Glutamatergic neuron (in vitro differentiated cells): ENCODE results near the gene MCTS1. TPM values are rescaled to one million over a fixed set of nuclear protein-coding genes. Genes with fewer than 3 reads are reported as not detected.

ENCODE experiments used
- DNase-seq: peaks from one replicate; pipeline ENCODE4 v3.0.0; 2022
- H3K27ac Mint-ChIP-seq: one replicate; pipeline ENCODE4 v1.8.0; 2020; ENCODE audit warnings: mild to moderate bottlenecking, mixed read lengths, inconsistent platforms; ENCODE audit not compliant: unreplicated experiment
- H3K27me3 Mint-ChIP-seq: one replicate; pipeline ENCODE4 v1.8.0; 2020; ENCODE audit warnings: mild to moderate bottlenecking, moderate library complexity, mixed read lengths, inconsistent platforms; ENCODE audit not compliant: unreplicated experiment
- H3K36me3 Mint-ChIP-seq: one replicate; pipeline ENCODE4 v1.8.0; 2020; ENCODE audit warnings: mild to moderate bottlenecking, mixed read lengths, inconsistent platforms; ENCODE audit not compliant: unreplicated experiment
- H3K4me1 Mint-ChIP-seq: one replicate; pipeline ENCODE4 v1.8.0; 2020; ENCODE audit warnings: mild to moderate bottlenecking, low read depth, mixed read lengths, inconsistent platforms; ENCODE audit not compliant: unreplicated experiment
- H3K4me3 Mint-ChIP-seq: one replicate; pipeline ENCODE4 v1.8.0; 2020; ENCODE audit warnings: mild to moderate bottlenecking, mixed read lengths, inconsistent platforms; ENCODE audit not compliant: unreplicated experiment
- H3K9me3 Mint-ChIP-seq: one replicate; pipeline ENCODE4 v1.8.0; 2020; ENCODE audit warnings: mild to moderate bottlenecking, moderate library complexity, mixed read lengths, inconsistent platforms; ENCODE audit not compliant: unreplicated experiment
- total RNA-seq: library from RNA; stranded (reverse); fragmentation: NEBNext Ultra II Directional; extraction: Animal tissue kit (Norgen Biotek cat#: 25700); gene quantifications from one replicate; pipeline ENCODE4 v1.2.1, GENCODE V29; 2021; ENCODE audit not compliant: unreplicated experiment
- TF ChIP-seq, protein P1 (sequence below): fragments of 200-600 bp; sonication (generic); IDR thresholded peaks from one replicate; pipeline ENCODE4 v1.5.0; 2021; ENCODE audit not compliant: partially characterized antibody, unreplicated experiment

Gene MCTS1
- total RNA-seq, 1 donor from 2014 or later, result 54.9 TPM

DNA sequence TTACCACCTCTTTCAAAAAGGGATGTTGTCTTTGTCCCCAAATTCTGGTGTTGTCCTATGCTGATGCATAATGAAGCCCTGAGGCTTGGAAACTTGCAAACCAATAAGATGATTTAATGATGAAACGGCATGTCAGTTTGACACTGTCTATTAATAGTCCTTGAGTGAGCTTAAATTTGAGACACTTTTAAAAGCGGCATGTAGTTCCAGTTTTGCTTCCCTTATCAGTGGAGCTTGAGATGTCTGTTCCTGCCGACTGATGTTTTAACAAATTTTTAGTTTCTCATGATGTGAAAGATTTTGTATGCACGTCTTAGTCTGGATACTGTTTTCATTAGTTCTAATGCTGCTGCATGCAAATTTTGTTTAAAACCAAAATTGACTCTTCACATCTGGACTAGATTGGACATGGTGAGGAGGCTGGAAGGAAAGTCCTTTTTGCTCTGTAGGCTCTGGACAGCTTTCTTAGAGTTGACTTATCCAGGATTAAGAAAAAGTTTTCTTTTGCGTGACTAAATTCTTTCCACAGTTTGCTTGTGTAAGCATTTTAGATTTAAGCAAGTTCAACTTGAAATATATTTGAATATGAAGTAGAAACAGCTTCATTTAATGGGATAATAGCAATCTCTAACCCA, 14.2 kb downstream of the MCTS1 start:
- Mint-ChIP-seq H3K27ac (no peak overlapping the region), H3K4me3 (no peak overlapping the region), H3K9me3 (no peaks in the 10 kb centered on the region), H3K36me3 (no peaks in the 10 kb centered on the region), H3K27me3 (no peaks in the 10 kb centered on the region), H3K4me1 (peaks cover 1% of the 10 kb centered on the region)
- no peak for DNase-seq
- TF ChIP-seq, protein P1, sequence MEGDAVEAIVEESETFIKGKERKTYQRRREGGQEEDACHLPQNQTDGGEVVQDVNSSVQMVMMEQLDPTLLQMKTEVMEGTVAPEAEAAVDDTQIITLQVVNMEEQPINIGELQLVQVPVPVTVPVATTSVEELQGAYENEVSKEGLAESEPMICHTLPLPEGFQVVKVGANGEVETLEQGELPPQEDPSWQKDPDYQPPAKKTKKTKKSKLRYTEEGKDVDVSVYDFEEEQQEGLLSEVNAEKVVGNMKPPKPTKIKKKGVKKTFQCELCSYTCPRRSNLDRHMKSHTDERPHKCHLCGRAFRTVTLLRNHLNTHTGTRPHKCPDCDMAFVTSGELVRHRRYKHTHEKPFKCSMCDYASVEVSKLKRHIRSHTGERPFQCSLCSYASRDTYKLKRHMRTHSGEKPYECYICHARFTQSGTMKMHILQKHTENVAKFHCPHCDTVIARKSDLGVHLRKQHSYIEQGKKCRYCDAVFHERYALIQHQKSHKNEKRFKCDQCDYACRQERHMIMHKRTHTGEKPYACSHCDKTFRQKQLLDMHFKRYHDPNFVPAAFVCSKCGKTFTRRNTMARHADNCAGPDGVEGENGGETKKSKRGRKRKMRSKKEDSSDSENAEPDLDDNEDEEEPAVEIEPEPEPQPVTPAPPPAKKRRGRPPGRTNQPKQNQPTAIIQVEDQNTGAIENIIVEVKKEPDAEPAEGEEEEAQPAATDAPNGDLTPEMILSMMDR, result no peak

DNA sequence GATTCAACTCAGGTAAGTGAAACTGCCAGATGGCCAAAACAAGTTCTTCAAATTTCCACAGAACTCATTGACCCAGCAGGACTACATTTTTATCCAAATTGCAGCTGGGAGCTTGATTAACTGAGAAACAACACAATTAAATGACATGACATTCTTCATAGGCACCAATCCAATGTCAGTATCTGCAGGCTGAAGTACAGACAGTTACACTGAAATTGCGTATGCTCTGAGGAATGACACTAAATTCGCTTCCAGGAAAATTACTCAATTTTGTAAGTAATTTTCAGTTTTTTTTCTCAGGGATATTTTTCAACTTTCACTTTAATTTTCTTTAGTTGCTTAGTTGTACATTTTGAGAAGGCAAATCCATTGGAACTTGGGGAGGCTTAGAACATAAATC, 21.5 kb downstream of the MCTS1 start:
- Mint-ChIP-seq H3K27me3 (no peaks in the 10 kb centered on the region), H3K27ac (no peak overlapping the region), H3K4me3 (no peak overlapping the region), H3K36me3 (no peaks in the 10 kb centered on the region), H3K9me3 (no peaks in the 10 kb centered on the region), H3K4me1 (no peaks in the 10 kb centered on the region)
- DNase-seq, result no peak
- TF ChIP-seq, protein P1, result no peak

DNA sequence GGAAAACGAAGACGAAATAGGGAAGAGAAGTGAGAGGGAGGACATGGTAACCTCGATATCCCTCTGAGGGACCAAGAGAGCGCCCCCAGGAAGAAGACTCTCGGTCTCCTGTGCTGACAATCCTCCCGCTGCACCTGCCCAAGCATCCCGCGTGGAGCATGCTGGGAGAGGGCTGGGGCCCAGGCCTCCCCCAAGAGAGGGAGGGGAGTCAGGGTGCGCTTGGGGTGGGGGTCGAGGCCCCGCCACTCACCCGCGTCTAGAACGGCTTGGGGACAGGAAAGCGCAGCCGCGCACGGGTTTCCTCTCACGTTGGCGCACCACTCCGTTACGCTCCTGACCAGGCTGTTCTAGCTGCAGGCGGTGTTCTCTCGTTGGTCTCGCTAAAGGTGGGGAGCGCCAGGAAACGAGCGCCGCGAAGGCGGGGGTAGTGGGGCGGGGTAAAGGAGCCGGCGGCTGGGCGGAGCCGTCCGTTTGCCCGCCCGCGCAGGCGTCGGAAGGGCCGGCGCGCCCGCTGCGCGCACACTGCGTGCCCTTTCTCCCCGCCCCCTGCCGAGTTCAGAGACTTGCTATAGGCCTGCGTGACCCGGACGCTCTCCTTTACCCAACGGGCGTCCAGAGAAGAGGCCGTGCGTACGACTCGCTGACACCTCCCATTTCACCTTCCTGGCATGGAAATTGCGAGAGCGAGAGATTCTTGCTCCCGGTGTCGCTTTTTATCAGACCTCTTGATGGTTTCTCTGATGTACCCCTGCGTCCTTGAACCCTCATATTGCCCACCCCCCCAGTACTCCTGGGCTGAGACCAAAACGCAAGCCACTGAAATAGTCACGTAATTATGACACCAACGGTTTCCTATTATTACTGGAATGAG, 26.0 kb downstream of the MCTS1 start, which contains the start of gene C1GALT1C1:
C1GALT1C1 (minus strand) TSS at position 388 of the 871 bp plus-strand sequence. CDS start 2,888 bp downstream, outside the sequence.
- peak; percentile 90 for DNase-seq
- peak within 1 kb of the TSS; percentile 93 for H3K4me3 Mint-ChIP-seq
- peak within 1 kb of the TSS; percentile 91 for H3K27ac Mint-ChIP-seq
- no peaks in the 10 kb centered on the region for H3K9me3 Mint-ChIP-seq
- H3K4me1 Mint-ChIP-seq, result no peaks in the 10 kb centered on the region
- no peaks in the 10 kb centered on the region for H3K27me3 Mint-ChIP-seq
- H3K36me3 Mint-ChIP-seq, result no peaks in the 10 kb centered on the region
- TF ChIP-seq, protein P1, result no peak

DNA sequence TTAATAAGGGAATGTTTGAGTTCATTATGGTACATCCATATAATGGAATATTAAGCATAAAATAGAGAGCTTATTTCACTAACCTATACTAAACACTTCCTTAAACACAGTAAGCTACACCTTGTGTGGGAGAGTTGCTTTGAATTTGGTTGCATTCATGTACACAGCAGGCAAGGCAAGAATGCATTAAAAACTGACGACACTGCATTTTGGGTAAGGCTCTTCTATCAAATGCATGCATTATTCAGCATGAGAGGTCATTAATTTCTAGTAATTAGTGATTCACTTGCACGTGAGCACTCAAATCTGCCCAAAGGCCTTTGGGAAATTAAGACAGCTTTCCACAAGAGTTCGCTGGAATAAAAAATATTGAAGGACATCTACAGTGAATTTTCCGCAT, 34.7 kb downstream of the MCTS1 start:
- H3K4me3 Mint-ChIP-seq, result no peak overlapping the region
- DNase-seq, result no peak
- H3K9me3 Mint-ChIP-seq, result no peaks in the 10 kb centered on the region
- TF ChIP-seq, protein P1, result no peak
- no peaks in the 10 kb centered on the region for H3K36me3 Mint-ChIP-seq
- H3K27me3 Mint-ChIP-seq, result no peaks in the 10 kb centered on the region
- no peak overlapping the region for H3K27ac Mint-ChIP-seq
- H3K4me1 Mint-ChIP-seq, result no peaks in the 10 kb centered on the region

DNA sequence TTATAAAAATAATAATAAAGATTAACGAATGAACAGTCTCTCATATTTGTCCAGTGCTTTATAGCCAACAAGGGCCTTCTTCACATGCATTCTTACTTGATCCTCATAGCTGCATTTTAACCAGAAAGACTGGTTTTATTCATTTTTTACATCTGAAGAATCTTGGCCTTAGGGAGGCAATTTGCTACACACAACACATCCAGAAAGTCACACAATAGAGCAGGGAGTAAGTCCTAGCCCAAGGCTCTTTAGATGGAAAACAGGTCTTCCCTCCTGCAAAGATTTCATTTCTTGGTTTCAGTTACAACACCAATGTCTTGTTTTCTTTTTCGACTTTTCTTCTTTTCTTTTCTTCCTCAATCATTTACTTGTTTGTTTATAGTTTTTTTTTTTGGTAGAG, 39.0 kb downstream of the MCTS1 start:
- Mint-ChIP-seq H3K27ac (no peak overlapping the region), H3K9me3 (no peaks in the 10 kb centered on the region), H3K4me1 (no peaks in the 10 kb centered on the region), H3K27me3 (no peaks in the 10 kb centered on the region), H3K4me3 (no peak overlapping the region), H3K36me3 (no peaks in the 10 kb centered on the region)
- TF ChIP-seq, protein P1, result no peak
- no peak for DNase-seq
